Brain microvascular endothelial cell (primary cell): Measurements from ENCODE around the gene MAGI3.

Experiments used
- DNase-seq: peaks from one replicate; pipeline ENCODE4 v3.0.0-alpha.2; 2020
- H3K27ac ChIP-seq: fragments of 250-450 bp; sonication (Bioruptor Pico); 2 replicates; pipeline ENCODE4 v1.5.1; 2020; ENCODE audit warnings: mild to moderate bottlenecking, moderate library complexity
- H3K27me3 ChIP-seq: fragments of 250-450 bp; sonication (Bioruptor Pico); replicated peaks from 2 replicates; pipeline ENCODE4 v1.5.1; 2020; ENCODE audit warnings: mild to moderate bottlenecking
- H3K36me3 ChIP-seq: fragments of 250-450 bp; sonication (Bioruptor Pico); replicated peaks from 2 replicates; pipeline ENCODE4 v1.5.1; 2020; ENCODE audit warnings: mild to moderate bottlenecking
- H3K4me3 ChIP-seq: 2 replicates; pipeline ENCODE4 v1.5.1; 2011; ENCODE audit warnings: low read depth, mild to moderate bottlenecking, control low read depth, low read length, moderate library complexity
- in situ Hi-C: cut with HindIII; loops from 2 replicates; pipeline ENCODE4 v1.10.0; 2017; ENCODE audit warnings: low sequenced_read_pairs, low pct_ligation_motif_present
- TF ChIP-seq, protein P1 (sequence below): IDR thresholded peaks from 2 replicates; pipeline ENCODE4 v1.5.1; 2011; ENCODE audit warnings: low read depth, mild to moderate bottlenecking, moderate library complexity, low read length, control low read depth, inconsistent platforms; ENCODE audit errors: missing control alignments

The MAGI3 gene

DNA sequence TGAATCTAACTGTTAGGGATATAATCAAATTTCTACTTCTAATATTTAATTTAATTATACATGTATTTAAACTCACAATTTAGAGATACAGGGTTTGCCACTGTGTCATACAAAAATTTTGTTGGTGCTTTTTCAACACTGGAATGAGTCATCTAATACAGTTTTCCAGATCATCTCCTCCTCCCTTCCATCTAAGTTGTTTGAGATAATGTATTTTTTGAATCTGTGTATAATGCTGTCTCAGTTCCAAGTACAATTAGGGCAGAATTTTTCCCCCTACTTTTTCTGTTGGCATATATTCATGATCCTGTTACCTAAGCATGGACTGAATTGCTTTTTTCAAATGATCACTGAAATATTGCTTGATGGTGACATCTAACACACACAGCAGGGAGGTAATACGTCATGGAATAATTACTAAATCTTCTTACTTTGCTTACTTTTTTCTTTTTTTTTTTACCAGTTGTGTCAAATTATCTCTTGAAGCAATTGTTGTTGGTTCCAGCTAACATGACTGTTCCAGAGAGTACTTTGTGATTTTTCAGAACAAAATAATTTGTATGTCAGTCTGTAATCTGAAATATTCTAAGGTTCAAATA is 146.0 kb downstream of the MAGI3 start:
- in situ Hi-C loops: no loop called here
- no peaks in the 10 kb centered on the region for H3K27me3 ChIP-seq
- H3K27ac ChIP-seq: no peak overlapping the region
- no peak for DNase-seq
- no peaks in the 10 kb centered on the region for H3K36me3 ChIP-seq
- TF ChIP-seq, protein P1, sequence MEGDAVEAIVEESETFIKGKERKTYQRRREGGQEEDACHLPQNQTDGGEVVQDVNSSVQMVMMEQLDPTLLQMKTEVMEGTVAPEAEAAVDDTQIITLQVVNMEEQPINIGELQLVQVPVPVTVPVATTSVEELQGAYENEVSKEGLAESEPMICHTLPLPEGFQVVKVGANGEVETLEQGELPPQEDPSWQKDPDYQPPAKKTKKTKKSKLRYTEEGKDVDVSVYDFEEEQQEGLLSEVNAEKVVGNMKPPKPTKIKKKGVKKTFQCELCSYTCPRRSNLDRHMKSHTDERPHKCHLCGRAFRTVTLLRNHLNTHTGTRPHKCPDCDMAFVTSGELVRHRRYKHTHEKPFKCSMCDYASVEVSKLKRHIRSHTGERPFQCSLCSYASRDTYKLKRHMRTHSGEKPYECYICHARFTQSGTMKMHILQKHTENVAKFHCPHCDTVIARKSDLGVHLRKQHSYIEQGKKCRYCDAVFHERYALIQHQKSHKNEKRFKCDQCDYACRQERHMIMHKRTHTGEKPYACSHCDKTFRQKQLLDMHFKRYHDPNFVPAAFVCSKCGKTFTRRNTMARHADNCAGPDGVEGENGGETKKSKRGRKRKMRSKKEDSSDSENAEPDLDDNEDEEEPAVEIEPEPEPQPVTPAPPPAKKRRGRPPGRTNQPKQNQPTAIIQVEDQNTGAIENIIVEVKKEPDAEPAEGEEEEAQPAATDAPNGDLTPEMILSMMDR: no peak
- no peak overlapping the region for H3K4me3 ChIP-seq

DNA sequence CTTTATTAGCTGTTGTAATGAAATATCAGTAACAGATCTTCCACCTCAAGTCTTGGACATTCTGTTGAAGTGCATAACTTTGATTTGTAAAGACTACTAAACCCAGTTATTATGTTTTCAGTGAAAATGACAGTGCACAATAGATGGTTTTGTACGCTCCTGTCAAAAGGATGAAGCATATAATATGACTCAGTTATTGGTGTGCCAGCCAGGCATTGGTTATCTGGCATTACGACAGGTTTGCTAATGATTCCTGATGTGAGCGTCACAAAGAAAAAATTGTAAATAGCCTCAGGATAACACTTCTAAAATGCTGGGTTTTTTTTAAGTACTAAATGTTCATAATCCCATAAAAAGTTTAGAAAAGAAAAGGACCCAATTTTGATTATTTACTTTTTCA is 147.9 kb downstream of the MAGI3 start:
- Histone ChIP-seq H3K4me3 (no peak overlapping the region), H3K27ac (no peak overlapping the region), H3K27me3 (no peaks in the 10 kb centered on the region), H3K36me3 (no peaks in the 10 kb centered on the region)
- TF ChIP-seq, protein P1: no peak
- no peak for DNase-seq
- in situ Hi-C loops: no loop called here

DNA sequence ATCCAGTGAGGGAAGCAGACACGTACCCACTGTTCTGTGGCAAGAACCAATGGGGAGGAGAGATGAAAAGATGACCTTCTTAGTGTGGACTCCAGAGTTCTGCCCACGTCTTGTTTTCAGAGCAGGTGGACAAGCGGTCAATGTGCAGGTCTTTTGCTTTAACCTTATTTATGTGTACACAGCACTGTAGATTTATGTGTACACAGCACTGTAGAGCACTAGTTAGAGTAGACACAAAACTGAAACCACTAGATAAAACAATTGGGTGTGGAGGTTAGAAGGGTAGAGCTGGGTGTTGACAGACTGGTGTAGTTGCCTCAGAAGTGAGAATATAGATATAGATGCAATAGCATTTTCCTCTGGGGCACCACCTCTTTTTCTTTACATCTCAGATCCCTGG is 150.0 kb downstream of the MAGI3 start:
- TF ChIP-seq, protein P1: no peak
- no peaks in the 10 kb centered on the region for H3K27me3 ChIP-seq
- no peak overlapping the region for H3K4me3 ChIP-seq
- no peak for DNase-seq
- H3K36me3 ChIP-seq: no peaks in the 10 kb centered on the region
- H3K27ac ChIP-seq: no peak overlapping the region
- in situ Hi-C loops: no loop called here

DNA sequence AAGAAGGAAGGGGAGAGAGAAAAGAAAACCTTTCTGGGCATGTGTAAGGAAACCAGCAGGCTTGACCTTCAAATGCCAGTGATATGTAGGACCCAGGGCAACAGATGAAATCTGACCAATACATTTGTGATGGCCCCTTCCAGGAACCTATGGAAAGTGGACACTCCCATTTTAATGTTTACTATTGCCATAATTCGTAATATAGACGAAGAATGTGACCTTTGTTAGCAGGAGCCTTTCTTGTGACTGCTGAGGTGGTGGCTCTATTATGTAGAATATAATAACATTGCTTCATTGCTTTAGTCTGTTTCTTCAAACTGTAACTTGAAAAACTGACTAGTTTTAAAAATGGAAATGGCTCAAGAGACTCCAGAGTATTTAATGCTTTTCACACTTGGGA is 150.8 kb downstream of the MAGI3 start:
- in situ Hi-C loops: no loop called here
- Histone ChIP-seq H3K27me3 (no peaks in the 10 kb centered on the region), H3K4me3 (no peak overlapping the region), H3K36me3 (no peaks in the 10 kb centered on the region), H3K27ac (no peak overlapping the region)
- DNase-seq: no peak
- TF ChIP-seq, protein P1: no peak

DNA sequence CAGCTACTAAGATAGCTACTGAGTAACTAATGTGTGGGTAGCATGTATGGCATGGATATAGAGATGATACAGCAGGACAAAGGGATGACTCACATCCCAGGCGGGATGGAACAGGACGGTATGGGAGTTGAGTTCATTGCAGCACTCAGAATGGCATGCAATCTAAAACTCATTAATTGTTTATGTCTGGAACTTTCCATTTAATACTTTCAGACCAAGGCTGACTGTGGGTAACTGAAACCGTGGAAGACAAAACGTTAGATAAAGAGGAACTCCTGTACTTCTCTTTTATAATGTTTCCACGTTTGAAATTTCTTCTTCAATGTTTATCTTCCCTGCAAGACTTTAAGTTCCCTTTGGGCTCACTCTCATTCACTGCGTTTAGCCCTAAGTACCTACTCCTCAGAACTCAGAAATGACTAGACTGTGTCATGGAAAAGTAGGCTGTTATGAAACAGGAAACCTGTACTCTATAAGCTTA is 151.9 kb downstream of the MAGI3 start:
- Histone ChIP-seq H3K27me3 (no peaks in the 10 kb centered on the region), H3K27ac (peak overlapping the region; percentile 79), H3K4me3 (no peak overlapping the region), H3K36me3 (no peaks in the 10 kb centered on the region)
- peak; percentile 83 for DNase-seq
- in situ Hi-C loops: no loop called here
- TF ChIP-seq, protein P1: no peak

DNA sequence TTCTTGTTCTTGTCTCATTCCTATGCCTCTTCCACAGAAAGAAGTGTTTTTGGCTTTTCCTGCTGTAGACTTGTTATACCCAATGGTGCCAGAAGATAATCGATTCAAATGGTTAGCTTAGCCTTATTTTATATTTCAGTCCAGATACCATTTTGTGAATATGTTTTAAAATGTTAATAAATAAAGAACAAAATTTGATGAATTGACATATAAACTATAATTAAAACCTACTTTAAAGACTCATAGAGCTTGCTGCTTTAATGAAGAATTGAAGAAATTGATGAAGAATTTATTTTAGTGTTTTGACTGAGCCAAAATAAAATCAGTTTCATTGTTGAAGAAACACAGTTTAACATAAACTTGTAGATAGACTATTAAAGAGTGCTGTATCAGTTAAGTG is 152.8 kb downstream of the MAGI3 start:
- Histone ChIP-seq H3K4me3 (no peak overlapping the region), H3K36me3 (no peaks in the 10 kb centered on the region), H3K27me3 (no peaks in the 10 kb centered on the region), H3K27ac (no peak overlapping the region)
- in situ Hi-C loops: no loop called here
- TF ChIP-seq, protein P1: no peak
- no peak for DNase-seq
